ENCODE results near the gene LNPEP. TPM values are rescaled to one million over a fixed set of nuclear protein-coding genes. Genes with fewer than 3 reads are reported as not detected.

LNPEP gene
- total and polyA plus RNA-seq, 2 of the 13 experiments (the other 11 are each of a cell fraction or from before 2014, with no cell fraction given), result 8.0 to 16.9 TPM

- FAIRE-seq, result no peak
- no peak for ATAC-seq
- BruUV-seq (replicated peaks), result no TSS peak
These were observed 68.7 kb downstream of the LNPEP start for GRCh38 chr5:97004423-97005060.

More at GRCh38 chr5:97004423-97005060, 68.7 kb downstream of the LNPEP start:
- Histone ChIP-seq H3K27me3 (ENCODE audit: control insufficient read depth in 1 of 2, insufficient read depth in 2 of 2, low read length in 2 of 2) (no peaks in the 10 kb centered on the region), H3K4me3 (replicated peaks in 1 of 3; ENCODE audit: insufficient read depth in 1 of 3, low read depth in 2 of 3, low read length in 3 of 3) (no peak overlapping the region), H3K4me2 (ENCODE audit: low read depth, low read length) (no peak overlapping the region), H3K36me3 (replicated peaks in 1 of 2; ENCODE audit: control insufficient read depth in 1 of 2, insufficient read depth in 2 of 2, low read length in 2 of 2) (peaks cover 2 to 10% of the 10 kb centered on the region in 2 experiments; a peak in 4 of 5 replicates), H3K27ac (ENCODE audit: extremely low read length, insufficient read depth, low read length) (no peak overlapping the region), H3K9me3 (ENCODE audit: low read length) (no peaks in the 10 kb centered on the region), H3K79me2 (ENCODE audit: insufficient read depth, low read length) (no peaks in the 10 kb centered on the region), H3K9ac (ENCODE audit: insufficient read depth, low read depth, low read length) (no peak overlapping the region), H2AFZ (ENCODE audit: low read length) (no peak overlapping the region), H4K20me1 (ENCODE audit: insufficient read depth, low read length) (no peaks in the 10 kb centered on the region), H3K4me1 (ENCODE audit: insufficient read depth, low read length) (peaks cover 5% of the 10 kb centered on the region)
- in situ Hi-C loops (cut with HindIII; ENCODE audit: extremely low pct_ligation_motif_present, low pct_unique_long_range_greater_than_20kb), result no loop called here
- POLR2A ChIA-PET, result no interaction called here
- 96% methylated on average over 2 of the region's 2 CpGs for WGBS (ENCODE audit: low lambda C conversion rate)
- CTCF ChIA-PET (ENCODE audit: low intra/inter-chr PET ratio, low total read pairs), result no interaction called here
- DNase-seq (ENCODE audit: low spot score), result no peak
- intact Hi-C loops (cut with micrococcal nuclease; ENCODE audit: unreplicated experiment), result loop anchor here (5.0 kb wide), 1 partner anchor 33 kb away; no protein-coding TSS in a partner anchor
- TF ChIP-seq NFE2 (CRISPR knock-in tag; IDR thresholded peaks at IDR 0.05), result no peak
- TF ChIP-seq NFYC (CRISPR knock-in tag; IDR thresholded peaks at IDR 0.05), result no peak
- no peak for TF ChIP-seq MXD3 (CRISPR knock-in tag; IDR thresholded peaks at IDR 0.05)
- TF ChIP-seq ELK4 (CRISPR knock-in tag; IDR thresholded peaks at IDR 0.05; ENCODE audit: borderline replicate concordance), result no peak
- no peak for TF ChIP-seq ZNF574 (CRISPR knock-in tag; IDR thresholded peaks at IDR 0.05)
- no peak for TF ChIP-seq JDP2 (CRISPR knock-in tag; IDR thresholded peaks at IDR 0.05; ENCODE audit: borderline replicate concordance)
- no peak for TF ChIP-seq ZFP62 (CRISPR knock-in tag; IDR thresholded peaks at IDR 0.05)
- TF ChIP-seq ZNF432 (CRISPR knock-in tag; IDR thresholded peaks at IDR 0.05; ENCODE audit: borderline replicate concordance), result no peak
- no peak for TF ChIP-seq KDM5B (CRISPR knock-in tag; IDR thresholded peaks at IDR 0.05; ENCODE audit: borderline replicate concordance)
- no peak for TF ChIP-seq MEF2D (CRISPR knock-in tag; IDR thresholded peaks at IDR 0.05)
- TF ChIP-seq E2F1 (CRISPR knock-in tag; IDR thresholded peaks at IDR 0.05), result no peak
- TF ChIP-seq ZNF484 (CRISPR knock-in tag; IDR thresholded peaks at IDR 0.05; ENCODE audit: borderline replicate concordance, low read depth), result no peak
- TF ChIP-seq BRCA1 (CRISPR knock-in tag; IDR thresholded peaks at IDR 0.05), result no peak

All from HepG2 (cell line).